NCI-H1092 treated with DMSO at 0.1 percent for 48 hours (cell line): ENCODE results near the gene GRPEL1.

Source experiments
- DNase-seq: peaks from one replicate; lab custom pipeline; 2025; lab: John Stamatoyannopoulos, UW

GRPEL1 gene

GRCh38 chr4:7063362-7063761, 4.5 kb downstream of the GRPEL1 start:
- no peak for DNase-seq

- DNase-seq: no peak
Observed at GRCh38 chr4:7062816-7063215, 5.0 kb downstream of the GRPEL1 start.

- no peak for DNase-seq
Observed at GRCh38 chr4:7061815-7062214, 6.0 kb downstream of the GRPEL1 start.

GRCh38 chr4:7060346-7061150, 7.3 kb downstream of the GRPEL1 start:
- DNase-seq: no peak

- DNase-seq: no peak
Observed at GRCh38 chr4:7059662-7060061, 8.2 kb downstream of the GRPEL1 start.

GRCh38 chr4:7058792-7059191, 9.1 kb downstream of the GRPEL1 start:
- DNase-seq: no peak

- DNase-seq: no peak
Observed at GRCh38 chr4:7055990-7056325, 11.9 kb downstream of the GRPEL1 start.

- DNase-seq: no peak
Observed at GRCh38 chr4:7055111-7055989, 12.5 kb downstream of the GRPEL1 start.

- no peak for DNase-seq
Observed at GRCh38 chr4:7054106-7054880, 13.6 kb downstream of the GRPEL1 start.

- no peak for DNase-seq
Observed at GRCh38 chr4:7052923-7053715, 14.7 kb downstream of the GRPEL1 start.

- DNase-seq: no peak
Observed at GRCh38 chr4:7052313-7052712, 15.6 kb downstream of the GRPEL1 start.

GRCh38 chr4:7051905-7052304, 16.0 kb downstream of the GRPEL1 start:
- DNase-seq: no peak

GRCh38 chr4:7051144-7051495, 16.7 kb downstream of the GRPEL1 start:
- no peak for DNase-seq

- no peak for DNase-seq
Observed at GRCh38 chr4:7050481-7051143, 17.3 kb downstream of the GRPEL1 start.

- no peak for DNase-seq
Observed at GRCh38 chr4:7049739-7050138, 18.1 kb downstream of the GRPEL1 start.

GRCh38 chr4:7049295-7049694, 18.6 kb downstream of the GRPEL1 start:
- DNase-seq: no peak

- no peak for DNase-seq
Observed at GRCh38 chr4:7048642-7049041, 19.2 kb downstream of the GRPEL1 start.

GRCh38 chr4:7046971-7047370, 20.9 kb downstream of the GRPEL1 start:
- no peak for DNase-seq

- DNase-seq: no peak
Observed at GRCh38 chr4:7045961-7046921, 21.6 kb downstream of the GRPEL1 start.

- no peak for DNase-seq
Observed at GRCh38 chr4:7045553-7045952, 22.3 kb downstream of the GRPEL1 start.
